CD4-positive, alpha-beta T cell treated with Interleukin-1 beta for 1 hour (primary cell): ENCODE results near the gene HBB.

Experiments
- DNase-seq, 2 donors: peaks; one replicate each; pipeline ENCODE4 v3.0.0-alpha.2; 2020 to 2022

HBB gene

DNA sequence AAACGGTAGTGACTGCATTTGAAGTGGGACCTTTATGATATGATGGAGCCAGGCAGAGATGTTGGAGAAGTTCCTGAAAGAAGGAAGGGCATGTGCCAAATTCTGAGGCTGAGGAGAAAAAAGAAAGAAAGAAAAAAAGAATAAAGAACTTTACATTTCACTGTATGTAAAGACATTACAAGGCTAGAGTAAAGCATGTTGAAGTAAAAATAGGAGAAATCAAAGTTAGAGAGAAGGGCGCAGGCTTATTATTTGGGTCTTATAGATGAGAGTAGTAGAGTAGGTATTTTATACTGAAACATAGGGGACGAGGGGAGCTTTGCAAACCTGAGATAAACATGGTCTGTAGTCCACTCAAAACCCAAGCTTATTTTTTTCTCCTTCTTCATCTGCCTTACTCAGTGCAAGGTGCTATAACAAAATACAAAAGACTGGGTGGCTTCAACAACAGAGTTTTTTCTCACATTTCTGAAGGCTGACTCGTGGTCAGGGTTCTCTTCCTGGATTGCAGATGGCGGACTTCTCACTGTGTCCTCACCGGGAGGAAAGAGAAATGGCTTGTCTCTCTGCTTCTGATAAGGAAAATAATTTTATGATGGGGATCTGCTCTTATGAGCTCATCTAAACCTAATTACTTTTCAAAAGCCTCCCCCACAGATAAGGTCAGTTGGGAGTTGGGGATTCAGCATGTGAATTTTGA is 20.1 kb upstream of the HBB start:
- no peak for DNase-seq

DNA sequence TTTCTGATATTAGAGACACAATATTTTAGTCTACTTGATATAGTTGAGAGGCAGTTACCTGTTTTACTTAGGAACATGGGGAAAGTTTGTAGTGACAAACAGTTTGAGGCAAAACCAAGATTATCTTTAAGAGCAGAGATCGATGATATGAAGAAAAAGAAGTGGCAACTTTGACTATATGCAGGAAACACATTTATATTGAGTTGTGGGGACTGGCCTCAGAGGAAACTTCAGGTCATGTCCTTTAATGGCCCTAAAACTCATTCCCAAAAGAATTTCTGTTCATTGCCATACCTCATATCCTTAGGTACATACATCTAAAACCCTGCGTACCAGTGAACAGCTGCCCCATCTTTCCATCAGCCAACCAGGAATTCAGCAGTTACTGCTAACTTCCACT is 18.3 kb upstream of the HBB start:
- DNase-seq = no peak

DNA sequence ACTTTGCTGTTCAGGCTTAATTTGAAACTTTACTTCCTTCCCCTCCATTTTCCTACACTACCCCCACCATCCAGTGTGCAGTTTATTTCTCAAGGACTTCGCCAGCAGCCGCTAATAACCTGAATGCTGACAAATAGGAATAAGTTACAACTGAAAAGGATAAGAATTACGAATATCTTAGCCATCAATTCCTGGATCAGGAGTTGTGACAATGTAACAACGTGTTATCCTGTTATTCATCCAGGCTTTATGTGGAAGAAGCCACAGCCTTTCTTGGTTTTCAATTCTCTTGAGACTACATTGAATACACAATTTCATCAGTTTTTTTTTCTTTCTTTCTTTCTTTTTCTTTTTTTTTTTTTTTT is 16.9 kb upstream of the HBB start:
- no peak for DNase-seq

DNA sequence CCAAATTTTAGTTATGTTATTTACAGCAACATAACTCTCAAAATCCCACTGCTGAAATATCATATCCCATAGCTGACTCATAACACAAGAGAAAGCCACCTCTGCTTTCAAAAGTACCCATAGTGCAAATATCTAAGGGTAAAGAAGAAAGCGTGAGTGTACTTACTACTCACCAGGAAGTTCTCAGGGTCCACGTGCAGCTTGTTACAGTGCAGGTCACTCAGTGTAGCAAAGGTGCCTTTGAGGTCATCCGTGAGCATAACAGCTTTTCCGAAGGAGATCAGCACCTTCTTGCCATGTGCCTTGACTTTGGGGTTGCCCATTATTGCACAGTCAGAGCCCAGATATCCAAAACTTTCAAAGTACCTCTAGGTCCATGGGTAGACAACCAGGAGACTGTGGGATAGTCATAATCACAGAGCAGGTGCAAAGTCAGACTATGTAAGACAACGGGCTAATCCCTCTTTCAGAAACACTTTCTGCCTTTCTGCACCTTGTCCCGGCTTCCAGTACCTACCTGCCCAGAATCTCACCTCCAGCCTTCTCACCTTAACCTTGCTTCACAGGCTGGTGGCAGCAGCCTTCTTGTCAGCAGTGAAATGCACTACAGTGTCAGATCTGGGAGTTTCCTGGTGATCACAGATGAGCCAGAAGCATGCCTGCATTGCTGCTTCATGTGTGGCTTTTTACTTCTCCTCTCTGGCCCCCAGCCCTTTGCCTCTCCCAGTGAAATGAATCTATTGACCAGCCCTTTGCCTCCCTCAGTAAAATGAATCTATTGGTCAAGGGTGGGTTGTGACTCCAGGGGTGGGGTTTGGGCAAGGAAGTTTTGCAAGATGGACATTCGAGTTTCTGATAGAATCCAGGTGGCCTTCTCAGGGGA is 16.3 kb upstream of the HBB start:
- no peak for DNase-seq

DNA sequence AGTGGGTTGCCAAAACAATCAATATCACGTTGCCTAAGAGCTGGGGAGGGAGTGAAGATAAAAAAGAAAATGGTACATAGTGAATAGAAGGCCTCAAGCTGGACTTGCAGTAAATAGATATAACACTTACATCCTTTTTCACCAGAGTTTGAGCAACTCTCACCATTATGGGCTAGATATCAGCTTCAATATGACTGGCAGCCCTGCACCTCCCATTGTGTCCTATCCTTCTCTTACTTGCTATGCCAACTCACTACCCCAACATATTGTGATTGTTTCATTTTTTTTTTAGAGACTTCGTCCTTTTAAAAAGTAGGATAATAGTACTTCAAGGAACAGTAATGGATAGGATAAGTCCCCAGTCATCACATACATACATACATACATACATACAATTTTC is 15.3 kb upstream of the HBB start:
- no peak for DNase-seq

DNA sequence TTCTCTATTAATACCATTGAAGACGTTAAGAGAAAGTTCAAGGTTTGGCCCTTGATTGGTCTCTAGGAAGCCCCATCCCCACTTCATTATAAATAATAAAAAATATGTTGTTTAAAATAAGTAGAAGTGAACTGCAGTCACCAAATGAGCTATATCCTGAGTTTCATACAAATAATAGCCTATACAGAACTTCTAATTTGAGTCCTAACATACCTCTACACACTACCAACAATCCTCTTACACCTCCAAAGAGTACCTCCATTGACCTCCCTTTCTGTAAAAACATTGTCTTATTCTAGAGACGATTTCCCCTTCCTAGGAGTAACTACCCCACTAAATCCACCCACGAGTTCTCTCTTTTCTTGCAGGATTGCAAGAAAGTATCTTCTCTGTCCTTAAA is 14.6 kb upstream of the HBB start:
- no peak for DNase-seq

DNA sequence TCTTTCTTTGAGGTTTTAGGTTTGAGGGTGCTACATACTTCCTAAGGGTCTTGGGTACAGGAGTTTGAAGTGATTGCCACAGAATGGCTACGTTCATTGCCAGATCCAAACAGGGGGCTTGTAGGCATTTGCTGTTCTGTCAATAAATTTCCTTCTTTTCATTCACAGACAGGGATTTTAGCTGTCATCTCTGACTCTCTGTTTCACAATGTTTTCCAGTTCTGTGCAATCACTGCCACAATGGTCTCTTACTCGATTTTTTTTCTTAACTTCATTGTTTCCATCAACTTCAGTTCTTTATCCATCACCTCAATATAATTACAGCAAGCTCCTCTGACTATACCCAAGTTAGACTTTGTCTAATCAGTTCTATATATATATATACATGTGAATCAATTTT is 13.6 kb upstream of the HBB start:
- no peak for DNase-seq

DNA sequence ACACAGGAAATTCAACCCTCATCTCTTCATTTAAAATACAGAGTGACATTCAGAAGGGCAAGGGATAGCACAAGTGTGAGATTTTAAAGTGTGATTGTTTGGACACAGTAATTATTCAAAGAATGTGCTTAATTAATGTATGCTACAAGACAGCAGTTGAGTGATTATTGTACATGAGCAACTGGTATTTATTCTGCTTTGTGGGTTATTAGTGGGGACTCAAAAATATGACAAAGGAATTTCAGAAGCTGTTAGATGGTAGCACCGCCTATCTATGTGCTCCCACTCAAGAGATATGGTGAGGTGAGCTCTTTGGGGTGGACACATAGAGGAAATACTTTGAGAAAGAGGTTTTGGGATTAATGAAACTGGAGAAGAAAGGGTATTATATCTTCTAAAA is 13.2 kb upstream of the HBB start:
- no peak for DNase-seq

DNA sequence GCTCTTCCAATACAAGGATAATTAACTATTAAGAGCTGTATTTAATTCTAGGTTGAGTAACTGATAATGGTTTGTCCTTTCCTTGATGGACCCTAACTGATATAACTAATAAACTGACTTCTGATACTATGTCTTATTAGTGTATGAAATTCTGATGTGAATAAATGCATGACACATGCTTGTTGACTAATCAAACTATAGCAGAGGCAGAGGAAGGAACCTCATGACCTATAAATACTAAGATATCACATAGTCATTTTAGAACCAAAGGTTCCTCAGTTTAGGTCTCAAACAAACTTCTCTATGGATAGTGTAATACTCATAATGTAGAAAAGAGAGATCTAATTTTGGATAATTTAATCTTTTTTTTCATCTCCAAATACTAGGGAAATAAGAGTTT is 12.2 kb upstream of the HBB start:
- no peak for DNase-seq

DNA sequence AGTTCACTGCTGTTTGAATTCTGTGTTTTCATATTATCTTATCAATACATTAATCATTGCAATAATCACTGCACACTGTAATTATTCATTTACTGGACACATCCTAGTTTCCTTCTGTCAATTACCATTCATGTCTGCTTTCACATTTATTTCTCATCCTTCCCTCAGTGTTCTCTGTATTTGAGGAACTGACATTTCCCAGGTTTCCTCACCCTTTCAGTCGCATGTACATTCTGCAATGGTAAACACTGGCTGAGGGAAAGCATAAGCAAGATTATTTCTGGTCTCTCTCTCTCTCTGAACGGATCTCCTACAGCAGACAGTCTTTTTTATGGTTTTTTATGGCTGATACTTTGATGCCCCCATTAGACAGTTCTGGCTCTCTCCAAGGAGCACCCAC is 11.6 kb upstream of the HBB start:
- DNase-seq = no peak

DNA sequence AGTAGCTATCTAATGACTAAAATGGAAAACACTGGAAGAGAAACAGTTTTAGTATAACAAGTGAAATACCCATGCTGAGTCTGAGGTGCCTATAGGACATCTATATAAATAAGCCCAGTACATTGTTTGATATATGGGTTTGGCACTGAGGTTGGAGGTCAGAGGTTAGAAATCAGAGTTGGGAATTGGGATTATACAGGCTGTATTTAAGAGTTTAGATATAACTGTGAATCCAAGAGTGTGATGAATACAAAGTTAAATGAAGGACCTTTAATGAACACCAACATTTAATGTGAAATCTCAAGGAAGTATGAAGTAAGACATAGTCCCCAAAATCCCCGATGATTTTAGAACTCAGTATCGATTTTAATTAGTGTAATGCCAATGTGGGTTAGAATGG is 10.5 kb upstream of the HBB start:
- no peak for DNase-seq

DNA sequence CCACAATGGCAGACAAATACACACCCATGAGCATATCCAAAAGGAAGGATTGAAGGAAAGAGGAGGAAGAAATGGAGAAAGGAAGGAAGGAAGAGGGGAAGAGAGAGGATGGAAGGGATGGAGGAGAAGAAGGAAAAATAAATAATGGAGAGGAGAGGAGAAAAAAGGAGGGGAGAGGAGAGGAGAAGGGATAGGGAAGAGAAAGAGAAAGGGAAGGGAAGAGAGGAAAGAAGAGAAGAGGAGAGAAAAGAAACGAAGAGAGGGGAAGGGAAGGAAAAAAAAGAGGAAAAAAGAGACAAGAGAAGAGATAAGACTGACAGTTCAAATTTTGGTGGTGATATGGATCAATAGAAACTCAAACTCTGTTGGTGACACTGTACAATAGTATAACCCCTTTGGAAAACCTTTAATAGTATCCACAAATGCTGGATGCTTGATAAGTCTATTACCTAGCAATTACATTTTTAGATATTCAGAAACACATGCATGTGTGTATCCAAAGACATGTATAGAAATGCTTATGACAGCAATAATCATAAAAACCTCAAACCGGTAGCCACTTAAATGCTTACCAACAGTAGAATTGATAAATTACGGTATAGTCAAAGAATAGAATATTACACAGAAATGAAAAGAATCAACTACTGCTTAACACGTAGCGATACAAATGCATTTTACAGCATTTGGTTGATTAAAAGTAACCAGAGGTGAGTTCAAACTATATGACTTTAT is 8.7 kb upstream of the HBB start:
- no peak for DNase-seq

DNA sequence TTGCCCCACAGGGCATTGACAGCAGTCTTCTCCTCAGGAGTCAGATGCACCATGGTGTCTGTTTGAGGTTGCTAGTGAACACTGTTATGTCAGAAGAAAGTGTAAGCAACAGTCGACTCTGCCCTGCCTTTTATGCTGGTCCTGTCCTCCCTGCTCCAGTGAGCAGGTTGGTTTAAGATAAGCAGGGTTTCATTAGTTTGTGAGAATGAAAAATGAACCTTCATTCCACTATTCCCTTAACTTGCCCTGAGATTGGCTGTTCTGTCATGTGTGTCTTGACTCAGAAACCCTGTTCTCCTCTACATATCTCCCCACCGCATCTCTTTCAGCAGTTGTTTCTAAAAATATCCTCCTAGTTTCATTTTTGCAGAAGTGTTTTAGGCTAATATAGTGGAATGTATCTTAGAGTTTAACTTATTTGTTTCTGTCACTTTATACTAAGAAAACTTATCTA is 7.5 kb upstream of the HBB start, which contains the start of gene HBD:
TSS of gene HBD (minus strand) at position 103 of the 454 bp plus-strand sequence. CDS start at position 53, 50 bp downstream.
- no peak for DNase-seq

DNA sequence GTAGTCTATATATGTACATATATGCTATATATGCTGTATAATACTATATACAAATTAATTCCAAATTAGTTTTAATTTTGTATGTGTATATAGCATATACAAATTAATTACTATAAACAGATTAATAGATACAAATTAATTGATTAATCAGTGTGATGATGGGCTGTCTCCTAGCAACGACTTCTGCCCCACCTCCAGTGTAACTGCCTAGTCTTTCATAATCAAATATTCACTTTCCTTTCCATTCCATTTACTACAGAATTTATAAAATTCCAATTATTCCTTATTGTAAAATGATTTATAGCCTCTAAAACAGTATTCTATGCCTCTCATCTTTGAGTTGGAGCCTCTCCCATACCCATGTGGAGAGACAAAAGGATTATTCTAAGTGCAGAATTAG is 6.4 kb upstream of the HBB start:
- no peak for DNase-seq

DNA sequence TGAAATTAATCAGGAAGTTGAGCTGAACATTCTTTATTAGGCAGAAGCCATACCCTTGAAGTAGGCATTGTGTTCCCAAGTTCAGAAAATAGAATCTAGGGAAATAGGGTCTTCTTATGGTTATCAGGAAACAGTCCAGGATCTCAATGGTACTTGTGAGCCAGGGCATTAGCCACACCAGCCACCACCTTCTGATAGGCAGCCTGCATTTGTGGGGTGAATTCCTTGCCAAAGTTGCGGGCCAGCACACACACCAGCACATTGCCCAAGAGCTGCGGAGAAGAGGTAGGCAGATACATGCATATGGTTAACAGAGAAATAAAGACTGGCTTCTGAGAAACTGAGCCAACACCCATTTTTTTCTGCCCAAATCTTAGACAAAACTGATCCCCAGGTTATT is 6.0 kb upstream of the HBB start:
- no peak for DNase-seq

DNA sequence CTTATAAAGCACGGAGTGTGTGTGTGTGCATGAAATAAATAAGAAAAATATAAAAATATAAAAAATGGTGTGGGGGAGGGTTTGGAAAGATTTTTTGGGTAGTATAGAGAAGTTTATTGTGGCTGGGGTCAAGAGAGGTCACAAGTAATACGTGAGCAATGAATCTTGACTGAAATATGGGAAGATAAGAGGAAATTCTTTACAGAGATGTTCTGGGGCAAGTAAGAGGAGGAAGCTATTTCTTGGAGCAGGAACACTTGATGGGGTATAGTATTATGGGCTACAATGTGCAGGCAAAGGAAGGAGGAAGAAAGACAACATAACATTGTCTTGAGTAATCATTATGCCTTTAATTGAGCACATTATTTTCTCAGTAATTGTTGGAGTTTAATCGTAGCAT is 5.3 kb upstream of the HBB start:
- DNase-seq = no peak

DNA sequence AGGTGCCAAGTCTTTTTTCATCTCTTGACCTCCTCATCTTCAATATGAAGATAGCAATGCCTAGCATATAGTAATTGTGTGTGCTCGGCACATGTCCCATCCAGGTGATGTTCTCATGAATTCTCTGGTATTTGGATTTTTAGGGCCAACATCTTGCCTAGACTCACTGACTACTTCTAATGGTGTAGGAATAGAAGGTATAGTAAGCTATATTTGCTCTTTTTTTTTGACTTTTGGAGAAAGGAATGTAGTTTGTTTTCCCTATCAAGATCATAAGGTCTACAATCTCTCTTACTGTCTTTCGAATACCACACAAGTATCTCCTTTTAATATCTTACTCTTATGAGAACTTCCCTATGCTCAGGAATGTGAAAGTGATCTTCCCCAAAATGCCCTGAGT is 4.2 kb upstream of the HBB start:
- no peak for DNase-seq

DNA sequence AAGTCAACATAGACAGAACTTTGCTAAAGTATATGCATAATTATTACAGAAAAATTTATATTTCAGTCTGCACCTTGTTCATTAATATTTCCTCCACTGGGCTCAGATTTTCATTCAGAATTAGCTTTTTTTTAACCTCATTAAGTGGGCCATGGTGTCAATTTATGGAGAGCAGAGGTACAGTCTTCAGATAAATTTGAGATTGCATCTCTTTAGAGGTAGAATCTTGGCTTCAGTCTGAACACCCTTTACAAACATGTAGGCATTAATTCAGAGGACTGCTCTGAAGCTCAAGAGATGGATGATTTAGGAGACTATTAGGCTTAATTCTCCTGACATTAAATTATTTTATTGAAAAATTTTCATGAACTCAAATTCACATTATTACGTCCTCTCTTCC is 3.4 kb upstream of the HBB start:
- DNase-seq = no peak

DNA sequence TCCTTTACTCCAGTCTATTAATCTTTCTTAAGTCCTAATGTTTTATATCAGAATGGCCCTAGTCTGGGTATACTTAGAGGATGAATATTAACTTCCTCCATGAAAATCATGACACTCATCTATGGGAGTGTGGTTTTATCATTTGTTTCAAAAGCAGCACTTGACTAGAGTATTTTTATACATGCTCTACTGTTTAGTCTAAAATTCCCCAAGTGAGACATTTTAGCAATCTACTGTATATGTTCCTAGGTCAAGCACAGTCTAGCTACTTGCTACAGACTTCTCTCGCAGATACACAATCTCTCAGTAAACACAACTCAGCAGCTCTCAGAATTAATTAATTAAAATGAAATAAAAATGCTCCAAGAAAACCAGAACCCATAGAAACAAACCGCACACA is 2.9 kb upstream of the HBB start:
- no peak for DNase-seq

DNA sequence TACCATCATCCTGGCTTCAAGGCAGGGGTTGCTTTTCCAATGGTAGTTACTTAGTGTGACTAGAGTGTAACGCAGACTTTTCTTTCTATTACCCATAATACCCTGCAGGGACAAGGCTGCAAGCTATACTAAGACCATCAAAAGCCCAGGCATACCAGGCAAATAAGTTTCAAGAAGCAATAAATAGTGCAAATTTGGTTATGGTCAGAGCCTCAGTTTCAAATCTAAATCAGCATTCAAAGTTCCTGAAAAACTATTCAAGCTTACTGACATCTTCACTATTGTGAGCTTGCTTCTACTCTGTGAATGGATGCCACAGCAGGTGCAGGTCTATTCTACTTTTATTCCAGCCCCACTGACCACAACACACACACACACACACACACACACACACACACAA is 2.5 kb upstream of the HBB start:
- DNase-seq = no peak

DNA sequence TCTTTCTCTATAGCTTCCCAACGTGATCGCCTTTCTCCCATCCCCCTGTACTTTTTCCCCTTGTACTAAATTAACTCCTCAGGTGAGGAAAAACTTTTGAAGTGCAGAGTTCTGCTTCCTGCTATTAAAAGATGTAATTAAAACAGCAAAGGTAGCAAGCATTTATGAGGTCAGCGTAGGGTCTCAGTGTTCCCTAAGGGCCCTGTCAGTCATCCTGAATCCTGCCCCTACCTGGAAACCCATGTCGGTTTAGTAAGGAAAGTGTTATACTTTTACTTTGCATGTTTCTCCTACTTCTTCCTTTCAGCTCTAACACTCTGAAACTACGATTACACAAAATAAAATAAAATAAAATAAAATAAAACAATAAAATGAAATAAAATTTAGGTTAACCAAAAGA is 1.3 kb upstream of the HBB start:
- DNase-seq = no peak

DNA sequence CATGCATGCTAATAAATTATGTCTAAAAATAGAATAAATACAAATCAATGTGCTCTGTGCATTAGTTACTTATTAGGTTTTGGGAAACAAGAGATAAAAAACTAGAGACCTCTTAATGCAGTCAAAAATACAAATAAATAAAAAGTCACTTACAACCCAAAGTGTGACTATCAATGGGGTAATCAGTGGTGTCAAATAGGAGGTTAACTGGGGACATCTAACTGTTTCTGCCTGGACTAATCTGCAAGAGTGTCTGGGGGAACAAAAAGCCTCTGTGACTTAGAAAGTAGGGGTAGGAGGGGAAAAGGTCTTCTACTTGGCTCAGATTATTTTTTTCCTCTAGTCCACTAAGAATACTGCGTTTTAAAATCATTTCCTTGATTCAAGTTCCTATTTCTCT is 810 bp upstream of the HBB start:
- no peak for DNase-seq

DNA sequence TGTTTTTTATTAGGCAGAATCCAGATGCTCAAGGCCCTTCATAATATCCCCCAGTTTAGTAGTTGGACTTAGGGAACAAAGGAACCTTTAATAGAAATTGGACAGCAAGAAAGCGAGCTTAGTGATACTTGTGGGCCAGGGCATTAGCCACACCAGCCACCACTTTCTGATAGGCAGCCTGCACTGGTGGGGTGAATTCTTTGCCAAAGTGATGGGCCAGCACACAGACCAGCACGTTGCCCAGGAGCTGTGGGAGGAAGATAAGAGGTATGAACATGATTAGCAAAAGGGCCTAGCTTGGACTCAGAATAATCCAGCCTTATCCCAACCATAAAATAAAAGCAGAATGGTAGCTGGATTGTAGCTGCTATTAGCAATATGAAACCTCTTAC is 1.4 kb downstream of the HBB start:
- no peak for DNase-seq
